GM12878 (cell line): ENCODE results near the gene GTSE1. TPM values are rescaled to one million over a fixed set of nuclear protein-coding genes. Genes with fewer than 3 reads are reported as not detected.
A peak's percentile ranks its signal among the peaks of the same experiment; 100 is the strongest.

Source experiments
- ATAC-seq: fragments of 200-7000 bp; cut with Tn5 transposase; 3 replicates; pipeline ENCODE4 v1.9.1; 2020; ENCODE audit warnings: mild to moderate bottlenecking, moderate library complexity
- BruUV-seq: library from RNA; stranded (reverse); fragments of 400-500 nt; replicated peaks from 2 replicates; lab custom pipeline; 2021; lab: Mats Ljungman, UMichigan
- CTCF ChIA-PET: fragments of 300-600 bp; sonication (Branson Sonifier 250); formaldehyde crosslinking; extraction: SDS; loops from one replicate; lab custom pipeline; 2021; ENCODE audit warnings: inconsistent platforms; lab: Yijun Ruan, JAX
- POLR2A ChIA-PET: fragments of 350-600 bp; formaldehyde crosslinking; extraction: SDS; loops from one replicate; lab custom pipeline; 2021; ENCODE audit warnings: inconsistent platforms; lab: Charles Lee
- RAD21 ChIA-PET: fragments of 300-600 bp; sonication (Branson Sonifier 250); formaldehyde crosslinking; loops from one replicate; lab custom pipeline; 2023; ENCODE audit warnings: antibody characterized with exemption; ENCODE audit not compliant: unreplicated experiment; lab: Charles Lee
- SMC1A ChIA-PET: fragments of 300-600 bp; sonication (Branson Sonifier 250); formaldehyde crosslinking; loops from one replicate; lab custom pipeline; 2023; ENCODE audit not compliant: unreplicated experiment, uncharacterized antibody; lab: Charles Lee
- DNase-seq: peaks from one replicate; pipeline ENCODE4 v3.0.0-alpha.2; 2011; ENCODE audit warnings: low read depth, low spot score
- FAIRE-seq: peaks from 3 replicates; lab custom pipeline; 2011; peaks lifted over from hg19 to GRCh38; lab: Jason Lieb, UNC
- H2AFZ ChIP-seq: 2 replicates; pipeline ENCODE4 v1.6.0; 2011; ENCODE audit warnings: low read depth, low read length, control low read depth; ENCODE audit not compliant: control insufficient read depth
- H3K27ac ChIP-seq: 2 replicates; pipeline ENCODE4 v1.5.1; 2011; ENCODE audit warnings: control low read depth; ENCODE audit not compliant: control insufficient read depth, insufficient read depth
- H3K27me3 ChIP-seq, 2 experiments: replicated peaks in 1 of 2; 2 replicates each; pipeline versions ENCODE4 v1.6.0 to v1.6.1; 2011; ENCODE audit warnings: low read length in 1 of 2; ENCODE audit not compliant: control insufficient read depth in 2 of 2, insufficient read depth in 2 of 2
- H3K36me3 ChIP-seq, 2 experiments: 2 replicates each; pipeline ENCODE4 v1.5.1; 2011; ENCODE audit warnings: low read length in 1 of 2; ENCODE audit not compliant: control insufficient read depth in 2 of 2, insufficient read depth in 2 of 2
- H3K4me1 ChIP-seq: 2 replicates; pipeline ENCODE4 v1.6.1; 2011; ENCODE audit warnings: mild to moderate bottlenecking, low read length, moderate library complexity, mixed read lengths; ENCODE audit not compliant: control insufficient read depth, insufficient read depth
- H3K4me2 ChIP-seq: 2 replicates; pipeline ENCODE4 v1.6.0; 2011; ENCODE audit warnings: control low read depth; ENCODE audit not compliant: control insufficient read depth, insufficient read depth
- H3K4me3 ChIP-seq: fragments of 200-600 bp; sonication (generic); 2 replicates; pipeline ENCODE4 v1.5.1; 2016
- H3K79me2 ChIP-seq: 2 replicates; pipeline ENCODE4 v1.6.0; 2011; ENCODE audit warnings: low read length; ENCODE audit not compliant: control insufficient read depth, insufficient read depth
- H3K9ac ChIP-seq: 2 replicates; pipeline ENCODE4 v1.8.0; 2011; ENCODE audit warnings: low read length, control low read depth, mixed read lengths; ENCODE audit not compliant: control insufficient read depth, insufficient read depth
- H3K9me3 ChIP-seq: replicated peaks from 3 replicates; pipeline ENCODE4 v1.5.1; 2011; ENCODE audit warnings: mild to moderate bottlenecking, low read length; ENCODE audit not compliant: control insufficient read depth, insufficient read depth
- H4K20me1 ChIP-seq: 2 replicates; pipeline ENCODE4 v1.6.0; 2011; ENCODE audit not compliant: control insufficient read depth, insufficient read depth
- PBX3 ChIP-seq: IDR thresholded peaks from 2 replicates; pipeline ENCODE4 v1.6.1; 2011; ENCODE audit warnings: mild to moderate bottlenecking, low read depth, low read length, moderate library complexity; ENCODE audit not compliant: insufficient replicate concordance
- WGBS: methylation state at CpG from one replicate; pipeline ENCODE4 v1.1.6; 2016; ENCODE audit warnings: low lambda C conversion rate; ENCODE audit not compliant: insufficient replicate concordance, insufficient coverage; ENCODE audit errors: missing lambda C conversion rate; 5-methylcytosine and 5-hydroxymethylcytosine counted together
- in situ Hi-C: fragments of 300-500 bp; cut with MboI; formaldehyde crosslinking; loops from 9 replicates; pipeline ENCODE4 v1.14.3; 2018; ENCODE audit warnings: mixed read lengths
- intact Hi-C: fragments of 100-400 bp; cut with micrococcal nuclease; formaldehyde crosslinking; loops from one replicate; pipeline ENCODE4 v1.14.2; 2022; ENCODE audit not compliant: unreplicated experiment
- polyA plus RNA-seq, 11 experiments: library from polyadenylated mRNA; depleted of rRNA in 4 of 11; unstranded in 6 of 11; stranded (reverse) in 5 of 11; fragments of >200 nt; fragmentation: Nextera tagmentation in 4 of 11; fragmentation: Illumina TruSeq in 1 of 11; extraction: Ambion mirVana in 4 of 11; extraction: Trizol in 1 of 11; gene quantifications; 1 replicate in 1 of 11; 2 replicates in 10 of 11; pipeline versions ENCODE4 v1.2.1 to v1.2.3, GENCODE V29; 2011 to 2016; ENCODE audit warnings: inconsistent platforms in 2 of 11, missing spikeins in 2 of 11, low read depth in 1 of 11
- total RNA-seq, 4 experiments: library from RNA; depleted of rRNA in 3 of 4; stranded (reverse); fragments of >200 nt in 3 of 4; fragmentation: Illumina TruSeq in 1 of 4; extraction: Trizol in 1 of 4; gene quantifications; 2 replicates each; pipeline versions ENCODE4 v1.2.1 to v1.2.3, GENCODE V29; 2013 to 2021
- TF ChIP-seq, protein P1 (sequence below): IDR thresholded peaks from 2 replicates; pipeline ENCODE4 v1.6.1; 2012; ENCODE audit warnings: mild to moderate bottlenecking, low read depth, low read length

Gene GTSE1
- total and polyA plus RNA-seq, 10 of the 15 experiments (the other 5 are each of a cell fraction or from before 2014, with no cell fraction given) = 6.6 to 46.2 (median 32.3) TPM

DNA sequence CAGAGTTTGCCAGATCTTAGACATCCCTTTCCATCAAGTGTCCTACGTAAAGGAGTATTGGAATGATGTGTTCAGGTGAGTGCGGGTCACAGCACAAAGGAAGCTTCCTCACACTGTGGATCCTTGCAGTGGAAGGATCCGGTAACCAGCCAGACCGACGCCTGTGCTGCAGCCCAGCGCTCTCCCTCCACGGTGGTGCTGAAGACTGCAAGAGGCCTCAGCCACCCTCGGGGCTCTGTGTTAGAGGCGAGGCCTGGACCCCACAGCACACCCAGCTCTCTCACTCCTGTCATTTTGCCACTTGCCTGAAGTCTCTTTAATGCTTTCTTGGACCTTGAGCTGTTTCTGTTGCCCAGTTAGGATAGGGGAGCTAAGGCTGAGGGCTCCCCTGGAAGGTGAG lies 41.2 kb downstream of the GTSE1 start:
- Histone ChIP-seq H3K9ac (no peak overlapping the region), H3K4me3 (no peak overlapping the region), H2AFZ (no peak overlapping the region), H4K20me1 (no peaks in the 10 kb centered on the region), H3K36me3 (peaks cover 8 to 33% of the 10 kb centered on the region in 2 experiments), H3K27ac (no peak overlapping the region), H3K4me1 (peaks cover 7% of the 10 kb centered on the region; the same call in 1 of the 2 replicates)
- POLR2A ChIA-PET = no interaction called here
- CTCF ChIA-PET = no interaction called here
- FAIRE-seq (no peak), DNase-seq (no peak)
- no TSS peak for BruUV-seq
- intact Hi-C loops = no loop called here
- WGBS = 93% methylated on average over 9 of the region's 9 CpGs
- no peak for TF ChIP-seq PBX3
- TF ChIP-seq, protein P1, sequence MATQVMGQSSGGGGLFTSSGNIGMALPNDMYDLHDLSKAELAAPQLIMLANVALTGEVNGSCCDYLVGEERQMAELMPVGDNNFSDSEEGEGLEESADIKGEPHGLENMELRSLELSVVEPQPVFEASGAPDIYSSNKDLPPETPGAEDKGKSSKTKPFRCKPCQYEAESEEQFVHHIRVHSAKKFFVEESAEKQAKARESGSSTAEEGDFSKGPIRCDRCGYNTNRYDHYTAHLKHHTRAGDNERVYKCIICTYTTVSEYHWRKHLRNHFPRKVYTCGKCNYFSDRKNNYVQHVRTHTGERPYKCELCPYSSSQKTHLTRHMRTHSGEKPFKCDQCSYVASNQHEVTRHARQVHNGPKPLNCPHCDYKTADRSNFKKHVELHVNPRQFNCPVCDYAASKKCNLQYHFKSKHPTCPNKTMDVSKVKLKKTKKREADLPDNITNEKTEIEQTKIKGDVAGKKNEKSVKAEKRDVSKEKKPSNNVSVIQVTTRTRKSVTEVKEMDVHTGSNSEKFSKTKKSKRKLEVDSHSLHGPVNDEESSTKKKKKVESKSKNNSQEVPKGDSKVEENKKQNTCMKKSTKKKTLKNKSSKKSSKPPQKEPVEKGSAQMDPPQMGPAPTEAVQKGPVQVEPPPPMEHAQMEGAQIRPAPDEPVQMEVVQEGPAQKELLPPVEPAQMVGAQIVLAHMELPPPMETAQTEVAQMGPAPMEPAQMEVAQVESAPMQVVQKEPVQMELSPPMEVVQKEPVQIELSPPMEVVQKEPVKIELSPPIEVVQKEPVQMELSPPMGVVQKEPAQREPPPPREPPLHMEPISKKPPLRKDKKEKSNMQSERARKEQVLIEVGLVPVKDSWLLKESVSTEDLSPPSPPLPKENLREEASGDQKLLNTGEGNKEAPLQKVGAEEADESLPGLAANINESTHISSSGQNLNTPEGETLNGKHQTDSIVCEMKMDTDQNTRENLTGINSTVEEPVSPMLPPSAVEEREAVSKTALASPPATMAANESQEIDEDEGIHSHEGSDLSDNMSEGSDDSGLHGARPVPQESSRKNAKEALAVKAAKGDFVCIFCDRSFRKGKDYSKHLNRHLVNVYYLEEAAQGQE = peak; percentile 60; the same call in 1 of the 2 replicates
- TF ChIP-seq, all 136 proteins: peak for 1
- peaks cover 31% of the 10 kb centered on the region for H3K79me2 ChIP-seq
- H3K27me3 ChIP-seq = no peaks in the 10 kb centered on the region
- H3K4me2 ChIP-seq = peak overlapping the region; percentile 7; the same call in 1 of the 2 replicates
- ChIA-PET SMC1A (interaction anchor here (1.3 kb wide), 1 partner anchor 9 kb away, joined by 4 read pairs; no protein-coding TSS in a partner anchor), RAD21 (no interaction called here)
- no peak for ATAC-seq
- in situ Hi-C loops = no loop called here
- no peaks in the 10 kb centered on the region for H3K9me3 ChIP-seq
